Stomach (tissue), 19 donors: ENCODE measurements around the gene U2AF1L4. TPM values are rescaled to one million over a fixed set of nuclear protein-coding genes. Genes with fewer than 3 reads are reported as not detected.

ENCODE experiments used
- DNase-seq, 2 donors: peaks; one replicate each; pipeline versions ENCODE4 v3.0.0 to v3.0.0-alpha.2; 2013 to 2019
- H3K27ac ChIP-seq, 5 donors: fragments of 200-600 bp in 4 of 5; sonication (generic) in 4 of 5; one replicate each; pipeline ENCODE4 v1.5.1; 2013 to 2019; ENCODE audit warnings: mild to moderate bottlenecking in 1 of 5, moderate library complexity in 1 of 5
- H3K27me3 ChIP-seq, 3 donors: fragments of 200-600 bp; sonication (generic); one replicate each; pipeline ENCODE4 v1.5.1; 2017 to 2019; ENCODE audit warnings: mixed run types in 1 of 3
- H3K36me3 ChIP-seq, 4 donors: fragments of 200-600 bp; sonication (generic); 1 replicate in 3 of 4; 2 replicates in 1 of 4; pipeline ENCODE4 v1.5.1; 2016 to 2019
- H3K4me1 ChIP-seq, 4 donors: fragments of 200-600 bp; sonication (generic); one replicate each; pipeline ENCODE4 v1.5.1; 2016 to 2019
- H3K4me3 ChIP-seq, 4 donors: fragments of 200-600 bp; sonication (generic) in 3 of 4; one replicate each; pipeline ENCODE4 v1.5.1; 2016 to 2019; ENCODE audit warnings: mild to moderate bottlenecking in 1 of 4
- H3K9me3 ChIP-seq, 4 donors: fragments of 200-600 bp; sonication (generic); one replicate each; pipeline ENCODE4 v1.5.1; 2016 to 2019
- EP300 ChIP-seq: sonication (generic); formaldehyde crosslinking; IDR thresholded peaks from one replicate; pipeline ENCODE4 v1.6.1; 2017; ENCODE audit warnings: antibody characterized with exemption
- POLR2A ChIP-seq, 4 donors: fragments of 450-650 bp; IDR thresholded peaks; one replicate each; pipeline ENCODE4 v1.6.1; 2016; ENCODE audit warnings: antibody characterized with exemption in 4 of 4, control low read depth in 2 of 4, mild to moderate bottlenecking in 1 of 4, moderate library complexity in 1 of 4
- POLR2AphosphoS5 ChIP-seq, 3 donors: sonication (generic); formaldehyde crosslinking; IDR thresholded peaks; one replicate each; pipeline ENCODE4 v1.6.1; 2016; ENCODE audit warnings: antibody characterized with exemption in 3 of 3
- WGBS, 5 donors: extraction: QIAGEN DNeasy Blood & Tissue Kit in 3 of 5; methylation state at CpG; one replicate each; pipeline versions ENCODE4 v1.1.5 to v1.1.7; 2013 to 2018; 5-methylcytosine and 5-hydroxymethylcytosine counted together
- intact Hi-C: fragments of 100-400 bp; cut with DNase I; formaldehyde crosslinking; loops from one replicate; pipeline ENCODE4 v1.15.1; 2023; ENCODE audit warnings: low total_unique reads
- long read RNA-seq, 10 donors: transcript quantifications; one replicate each; lab custom pipeline, GENCODE V29; 2026
- polyA plus RNA-seq, 3 donors: library from polyadenylated mRNA; stranded (reverse); fragments of 200-250 nt; gene quantifications; one replicate each; pipeline ENCODE4 v1.2.3, GENCODE V29; 2013
- total RNA-seq, 5 donors: library from RNA; depleted of rRNA; stranded (reverse); fragments of >200 nt; gene quantifications; one replicate each; pipeline versions ENCODE4 v1.1.0 to v1.2.3, GENCODE V29; 2014 to 2016
- TF ChIP-seq, protein P1 (sequence below), 7 experiments: fragments of 450-650 bp in 4 of 7; fragments of 200-600 bp in 3 of 7; sonication (generic) in 3 of 7; IDR thresholded peaks; one replicate each; pipeline ENCODE4 v1.5.1; 2016 to 2019; ENCODE audit warnings: antibody characterized with exemption in 7 of 7, control low read depth in 2 of 7, mild to moderate bottlenecking in 1 of 7
- donor health status: healthy with polysubstance abuse.
- donor health status: Bipolar disorder and iron deficiency.
- donor health status: healthy.

Gene U2AF1L4, protein sequence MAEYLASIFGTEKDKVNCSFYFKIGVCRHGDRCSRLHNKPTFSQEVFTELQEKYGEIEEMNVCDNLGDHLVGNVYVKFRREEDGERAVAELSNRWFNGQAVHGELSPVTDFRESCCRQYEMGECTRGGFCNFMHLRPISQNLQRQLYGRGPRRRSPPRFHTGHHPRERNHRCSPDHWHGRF
- 10 to 100 TPM; 11.4 to 98.0 (median 57.1) TPM for total RNA-seq
- 10 to 100 TPM; 27.6 to 53.0 (median 44.8) TPM for polyA plus RNA-seq
- long read RNA-seq, donor 1, partial matches to known transcripts: 0 of 1 reads
- long read RNA-seq, donor 1, other reads (novel, unspliced or antisense): 0 of 1 reads
- long read RNA-seq, donor 2, partial matches to known transcripts: 0 of 1 reads
- long read RNA-seq, donor 2, other reads (novel, unspliced or antisense): 0 of 1 reads
- long read RNA-seq, donor 3, partial matches to known transcripts: 0 of 1 reads
- long read RNA-seq, donor 3, other reads (novel, unspliced or antisense): 0 of 1 reads
- long read RNA-seq, donor 4: 0 reads
- long read RNA-seq, donor 5, partial matches to known transcripts: 0 of 1 reads
- long read RNA-seq, donor 5, other reads (novel, unspliced or antisense): 0 of 1 reads
- long read RNA-seq, donor 6, partial matches to known transcripts: 0 of 2 reads
- long read RNA-seq, donor 6, other reads (novel, unspliced or antisense): 0 of 2 reads
- long read RNA-seq, donor 7: 0 reads
- long read RNA-seq, donor 8, partial matches to known transcripts: 0 of 1 reads
- long read RNA-seq, donor 8, other reads (novel, unspliced or antisense): 0 of 1 reads
- long read RNA-seq, donor 9, partial matches to known transcripts: 0 of 2 reads
- long read RNA-seq, donor 9, other reads (novel, unspliced or antisense): 0 of 2 reads
- long read RNA-seq, donor 10, partial matches to known transcripts: 0 of 2 reads
- long read RNA-seq, donor 10, other reads (novel, unspliced or antisense): 0 of 2 reads

- H3K27me3 ChIP-seq: no peaks in the 10 kb centered on the region
- H3K36me3 ChIP-seq: peaks cover 0 to 11% (median 8%) of the 10 kb centered on the region in 4 donors
- H3K4me3 ChIP-seq: peak within 1 kb of the TSS; percentile 82 to 96 (median 87)
- DNase-seq: peak; percentile 98 to 100
- no peaks in the 10 kb centered on the region for H3K9me3 ChIP-seq
- intact Hi-C loops: no loop called here
- H3K27ac ChIP-seq: peak within 1 kb of the TSS; percentile 95 to 100 (median 100)
- H3K4me1 ChIP-seq: peaks cover 40 to 77% (median 58%) of the 10 kb centered on the region in 4 donors
- WGBS, 5 donors: 0 to 1% (median 1%) methylated on average over 31 to 40 of the region's 40 CpGs
- TF ChIP-seq EP300: no peak
- TF ChIP-seq POLR2A (IDR thresholded peaks at IDR 0.05): peak in 1 of 4 donors; percentile 6
- peak; percentile 61 to 89 (median 82) for TF ChIP-seq POLR2AphosphoS5 (IDR thresholded peaks at IDR 0.05)
- TF ChIP-seq, protein P1, sequence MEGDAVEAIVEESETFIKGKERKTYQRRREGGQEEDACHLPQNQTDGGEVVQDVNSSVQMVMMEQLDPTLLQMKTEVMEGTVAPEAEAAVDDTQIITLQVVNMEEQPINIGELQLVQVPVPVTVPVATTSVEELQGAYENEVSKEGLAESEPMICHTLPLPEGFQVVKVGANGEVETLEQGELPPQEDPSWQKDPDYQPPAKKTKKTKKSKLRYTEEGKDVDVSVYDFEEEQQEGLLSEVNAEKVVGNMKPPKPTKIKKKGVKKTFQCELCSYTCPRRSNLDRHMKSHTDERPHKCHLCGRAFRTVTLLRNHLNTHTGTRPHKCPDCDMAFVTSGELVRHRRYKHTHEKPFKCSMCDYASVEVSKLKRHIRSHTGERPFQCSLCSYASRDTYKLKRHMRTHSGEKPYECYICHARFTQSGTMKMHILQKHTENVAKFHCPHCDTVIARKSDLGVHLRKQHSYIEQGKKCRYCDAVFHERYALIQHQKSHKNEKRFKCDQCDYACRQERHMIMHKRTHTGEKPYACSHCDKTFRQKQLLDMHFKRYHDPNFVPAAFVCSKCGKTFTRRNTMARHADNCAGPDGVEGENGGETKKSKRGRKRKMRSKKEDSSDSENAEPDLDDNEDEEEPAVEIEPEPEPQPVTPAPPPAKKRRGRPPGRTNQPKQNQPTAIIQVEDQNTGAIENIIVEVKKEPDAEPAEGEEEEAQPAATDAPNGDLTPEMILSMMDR (IDR thresholded peaks at IDR 0.05): peak in 1 of 7 experiments; percentile 19
These were observed at the start of gene U2AF1L4, which contains the start of gene PSENEN for GRCh38 chr19:35745328-35746086. Gene U2AF1L4, minus strand, starts transcription at chr19:35745418. Its CDS starts 27 bp downstream, at chr19:35745391. Gene PSENEN, plus strand, starts transcription at chr19:35745651. Its CDS starts 280 bp downstream, at chr19:35745931.

- H3K9me3 ChIP-seq: no peaks in the 10 kb centered on the region
- H3K4me3 ChIP-seq: no peak overlapping the region
- H3K4me1 ChIP-seq: peaks cover 0 to 12% (median 0%) of the 10 kb centered on the region in 4 donors
- H3K27me3 ChIP-seq: peaks cover 0 to 37% (median 22%) of the 10 kb centered on the region in 3 donors
- no peak overlapping the region for H3K27ac ChIP-seq
- TF ChIP-seq POLR2A (IDR thresholded peaks at IDR 0.05): no peak
- no peak for TF ChIP-seq EP300
- TF ChIP-seq POLR2AphosphoS5 (IDR thresholded peaks at IDR 0.05): no peak
- TF ChIP-seq, protein P1 (IDR thresholded peaks at IDR 0.05): no peak
- H3K36me3 ChIP-seq: no peaks in the 10 kb centered on the region
- DNase-seq: peak; percentile 50 to 79
- intact Hi-C loops: no loop called here
- WGBS, 5 donors: 59 to 68% (median 66%) methylated on average over 7 of the region's 7 CpGs
These were observed 48.4 kb upstream of the U2AF1L4 start for GRCh38 chr19:35793381-35794165.

GRCh38 chr19:35792888-35793287 lies 47.7 kb upstream of the U2AF1L4 start:
- no peak for DNase-seq
- Histone ChIP-seq H3K4me3 (no peak overlapping the region), H3K4me1 (peaks cover 0 to 11% (median 0%) of the 10 kb centered on the region in 4 donors), H3K27ac (no peak overlapping the region), H3K36me3 (no peaks in the 10 kb centered on the region), H3K27me3 (peaks cover 0 to 31% (median 16%) of the 10 kb centered on the region in 3 donors), H3K9me3 (no peaks in the 10 kb centered on the region)
- TF ChIP-seq EP300: no peak
- no peak for TF ChIP-seq POLR2A (IDR thresholded peaks at IDR 0.05)
- TF ChIP-seq POLR2AphosphoS5 (IDR thresholded peaks at IDR 0.05): no peak
- 65 to 83% (median 78%) methylated on average over 7 to 8 of the region's 8 CpGs for WGBS, 5 donors
- intact Hi-C loops: no loop called here

GRCh38 chr19:35792312-35792711 lies 47.1 kb upstream of the U2AF1L4 start:
- peaks cover 0 to 25% (median 10%) of the 10 kb centered on the region in 3 donors for H3K27me3 ChIP-seq
- H3K36me3 ChIP-seq: peaks cover 0 to 4% (median 3%) of the 10 kb centered on the region in 4 donors
- peaks cover 0 to 5% (median 0%) of the 10 kb centered on the region in 4 donors for H3K4me1 ChIP-seq
- intact Hi-C loops: no loop called here
- no peak for DNase-seq
- WGBS, 5 donors: 85 to 91% (median 88%) methylated on average over 9 to 15 of the region's 15 CpGs
- TF ChIP-seq EP300 (no peak), POLR2AphosphoS5 (IDR thresholded peaks at IDR 0.05) (no peak), POLR2A (IDR thresholded peaks at IDR 0.05) (no peak)
- TF ChIP-seq, protein P1 (IDR thresholded peaks at IDR 0.05): no peak
- H3K4me3 ChIP-seq: no peak overlapping the region
- no peaks in the 10 kb centered on the region for H3K9me3 ChIP-seq
- H3K27ac ChIP-seq: no peak overlapping the region
